OCI-M2 (cell line): Measurements from ENCODE around the gene MEF2C.
"Not testable (repeated sequence)": the region's sequence is repeated elsewhere in the genome, so short reads cannot be mapped to it uniquely, and the experiment has no call there.

Experiments
- DNase-seq: peaks from one replicate; lab custom pipeline; 2025; ENCODE audit not compliant: unreplicated experiment; lab: John Stamatoyannopoulos, UW

MEF2C gene

GRCh38 chr5:88863523-88863922, 19.5 kb downstream of the MEF2C start:
- DNase-seq, result no peak

- no peak for DNase-seq
Measured at GRCh38 chr5:88862547-88863175, 20.3 kb downstream of the MEF2C start.

GRCh38 chr5:88861231-88861630, 21.8 kb downstream of the MEF2C start:
- DNase-seq, result no peak

GRCh38 chr5:88860501-88860900, 22.5 kb downstream of the MEF2C start:
- no peak for DNase-seq

- no peak for DNase-seq
Measured at GRCh38 chr5:88858392-88858791, 24.6 kb downstream of the MEF2C start.

GRCh38 chr5:88856381-88856780, 26.6 kb downstream of the MEF2C start:
- DNase-seq, result not testable (repeated sequence)

GRCh38 chr5:88854769-88855168, 28.2 kb downstream of the MEF2C start:
- DNase-seq, result no peak

- no peak for DNase-seq
Measured at GRCh38 chr5:88847420-88847819, 35.6 kb downstream of the MEF2C start.

- no peak for DNase-seq
Measured at GRCh38 chr5:88846434-88846833, 36.5 kb downstream of the MEF2C start.

GRCh38 chr5:88845081-88845697, 37.8 kb downstream of the MEF2C start:
- DNase-seq, result no peak

- DNase-seq, result no peak
Measured at GRCh38 chr5:88842784-88843183, 40.2 kb downstream of the MEF2C start.

- DNase-seq, result no peak
Measured at GRCh38 chr5:88841212-88841611, 41.8 kb downstream of the MEF2C start.

GRCh38 chr5:88840495-88840894, 42.5 kb downstream of the MEF2C start:
- DNase-seq, result no peak

GRCh38 chr5:88839238-88839637, 43.7 kb downstream of the MEF2C start:
- no peak for DNase-seq

- DNase-seq, result no peak
Measured at GRCh38 chr5:88838500-88838899, 44.5 kb downstream of the MEF2C start.

- no peak for DNase-seq
Measured at GRCh38 chr5:88837817-88838216, 45.2 kb downstream of the MEF2C start.

GRCh38 chr5:88837222-88837621, 45.8 kb downstream of the MEF2C start:
- DNase-seq, result no peak

GRCh38 chr5:88836195-88836838, 46.7 kb downstream of the MEF2C start:
- DNase-seq, result no peak

- DNase-seq, result no peak
Measured at GRCh38 chr5:88834499-88834898, 48.5 kb downstream of the MEF2C start.

GRCh38 chr5:88834131-88834462, 48.9 kb downstream of the MEF2C start:
- no peak for DNase-seq

- no peak for DNase-seq
Measured at GRCh38 chr5:88833371-88834130, 49.4 kb downstream of the MEF2C start.

- no peak for DNase-seq
Measured at GRCh38 chr5:88831816-88832215, 51.2 kb downstream of the MEF2C start.
